Mesothelial cell of epicardium (in vitro differentiated cells): ENCODE measurements around the gene EXD3. TPM values are rescaled to one million over a fixed set of nuclear protein-coding genes. Genes with fewer than 3 reads are reported as not detected.

Experiments
- DNase-seq, 2 experiments: peaks; one replicate each; pipeline ENCODE4 v3.0.0; 2021; ENCODE audit warnings: low spot score in 2 of 2; ENCODE audit not compliant: unreplicated experiment in 2 of 2
- H3K27ac Mint-ChIP-seq: 2 replicates; pipeline ENCODE4 v1.8.0; 2021; ENCODE audit warnings: mixed read lengths
- H3K27me3 Mint-ChIP-seq: 2 replicates; pipeline ENCODE4 v1.8.0; 2021; ENCODE audit warnings: low read depth, mixed read lengths
- H3K36me3 Mint-ChIP-seq: 2 replicates; pipeline ENCODE4 v1.8.0; 2021; ENCODE audit warnings: mixed read lengths
- H3K4me1 Mint-ChIP-seq: 2 replicates; pipeline ENCODE4 v1.8.0; 2021; ENCODE audit warnings: mixed read lengths
- H3K4me3 Mint-ChIP-seq: 2 replicates; pipeline ENCODE4 v1.8.0; 2021; ENCODE audit warnings: mild to moderate bottlenecking, moderate library complexity, mixed read lengths
- H3K9me3 Mint-ChIP-seq: 2 replicates; pipeline ENCODE4 v1.8.0; 2021; ENCODE audit warnings: mixed read lengths
- total RNA-seq: library from RNA; stranded (reverse); gene quantifications from 3 replicates; pipeline ENCODE4 v1.2.1, GENCODE V29; 2021
- TF ChIP-seq, protein P1 (sequence below): fragments of 200-600 bp; sonication (generic); IDR thresholded peaks from one replicate; pipeline ENCODE4 v1.5.0; 2021; ENCODE audit warnings: antibody characterized with exemption; ENCODE audit not compliant: unreplicated experiment

Gene EXD3
- total RNA-seq, 1 donor from 2014 or later: 38.2 TPM

DNA sequence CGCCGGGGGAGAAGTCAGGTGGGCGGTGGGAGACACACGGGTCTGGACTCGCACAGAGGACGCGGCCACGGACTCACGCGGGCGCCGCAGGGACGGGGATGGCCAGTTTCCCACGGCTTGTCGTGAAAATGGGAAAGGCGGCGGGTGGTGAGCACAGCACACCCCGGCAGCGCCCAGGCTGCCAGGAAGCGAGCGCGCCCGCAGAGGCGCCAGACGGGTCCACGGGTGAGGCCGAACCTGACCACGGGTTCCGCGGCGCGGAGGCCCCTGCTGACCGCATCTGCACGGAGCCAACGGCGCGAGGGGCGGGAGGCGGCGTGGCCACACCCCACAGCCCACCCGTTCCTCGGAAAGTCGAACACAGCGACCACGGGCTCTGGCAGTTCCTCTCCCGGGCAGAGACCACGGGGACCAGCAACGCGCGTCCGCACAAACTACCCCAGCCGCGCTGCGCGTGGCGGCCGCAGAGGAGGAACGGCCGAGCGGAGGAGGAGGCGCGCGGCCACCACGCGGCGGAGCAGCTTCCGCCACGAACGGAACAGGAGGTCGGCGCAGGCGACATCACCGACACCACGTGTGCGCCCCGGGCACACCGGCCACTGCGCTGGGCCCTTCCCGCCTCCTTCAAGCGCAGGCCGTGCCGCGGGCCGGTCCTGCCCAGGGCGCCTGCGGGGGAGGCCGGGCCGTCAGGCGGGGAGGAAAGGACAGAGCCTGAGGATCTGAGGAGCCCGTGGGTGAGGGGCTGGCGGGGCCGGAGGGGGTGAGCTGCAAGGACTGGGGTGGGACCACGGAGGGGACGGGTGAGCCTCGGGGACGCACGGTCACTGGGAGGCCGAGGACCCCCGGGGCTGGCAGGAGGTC lies 5.6 kb downstream of the EXD3 start:
- H3K4me1 Mint-ChIP-seq: peaks cover 7% of the 10 kb centered on the region
- H3K27ac Mint-ChIP-seq: no peak overlapping the region
- H3K36me3 Mint-ChIP-seq: peaks cover 2% of the 10 kb centered on the region
- TF ChIP-seq, protein P1, sequence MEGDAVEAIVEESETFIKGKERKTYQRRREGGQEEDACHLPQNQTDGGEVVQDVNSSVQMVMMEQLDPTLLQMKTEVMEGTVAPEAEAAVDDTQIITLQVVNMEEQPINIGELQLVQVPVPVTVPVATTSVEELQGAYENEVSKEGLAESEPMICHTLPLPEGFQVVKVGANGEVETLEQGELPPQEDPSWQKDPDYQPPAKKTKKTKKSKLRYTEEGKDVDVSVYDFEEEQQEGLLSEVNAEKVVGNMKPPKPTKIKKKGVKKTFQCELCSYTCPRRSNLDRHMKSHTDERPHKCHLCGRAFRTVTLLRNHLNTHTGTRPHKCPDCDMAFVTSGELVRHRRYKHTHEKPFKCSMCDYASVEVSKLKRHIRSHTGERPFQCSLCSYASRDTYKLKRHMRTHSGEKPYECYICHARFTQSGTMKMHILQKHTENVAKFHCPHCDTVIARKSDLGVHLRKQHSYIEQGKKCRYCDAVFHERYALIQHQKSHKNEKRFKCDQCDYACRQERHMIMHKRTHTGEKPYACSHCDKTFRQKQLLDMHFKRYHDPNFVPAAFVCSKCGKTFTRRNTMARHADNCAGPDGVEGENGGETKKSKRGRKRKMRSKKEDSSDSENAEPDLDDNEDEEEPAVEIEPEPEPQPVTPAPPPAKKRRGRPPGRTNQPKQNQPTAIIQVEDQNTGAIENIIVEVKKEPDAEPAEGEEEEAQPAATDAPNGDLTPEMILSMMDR: no peak
- H3K4me3 Mint-ChIP-seq: no peak overlapping the region
- no peak for DNase-seq
- no peaks in the 10 kb centered on the region for H3K9me3 Mint-ChIP-seq
- H3K27me3 Mint-ChIP-seq: no peaks in the 10 kb centered on the region

DNA sequence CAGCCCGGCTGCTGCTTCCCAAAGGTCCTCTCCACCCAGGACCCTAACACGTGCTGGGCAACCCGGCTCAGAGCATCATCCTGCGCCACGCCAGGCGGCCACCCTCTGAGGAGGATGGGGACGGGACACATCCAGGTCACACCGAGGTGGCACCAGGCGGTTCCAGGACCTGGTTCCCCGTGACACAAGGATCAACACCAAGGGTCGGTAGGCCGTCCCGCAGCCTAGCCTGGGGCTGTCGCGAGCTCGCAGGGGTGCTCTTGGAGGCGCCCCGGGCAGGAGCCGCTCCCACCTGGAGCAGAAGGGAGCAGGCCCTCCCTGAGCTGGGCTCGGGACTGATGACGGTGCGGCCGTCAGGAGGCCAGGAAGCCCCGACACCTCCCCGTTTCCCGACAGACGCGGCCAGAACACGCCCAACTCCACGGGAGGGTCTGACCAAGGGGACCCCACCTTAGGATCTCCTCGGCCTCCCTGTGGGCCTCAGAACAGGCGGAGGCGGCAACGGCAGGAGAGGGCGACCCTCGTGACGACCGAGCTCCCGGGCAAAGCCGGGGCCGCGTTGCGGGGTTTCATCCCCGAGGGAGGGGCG lies 6.3 kb downstream of the EXD3 start:
- no peaks in the 10 kb centered on the region for H3K4me1 Mint-ChIP-seq
- TF ChIP-seq, protein P1: no peak
- no peak overlapping the region for H3K27ac Mint-ChIP-seq
- H3K36me3 Mint-ChIP-seq: peaks cover 2% of the 10 kb centered on the region
- no peak overlapping the region for H3K4me3 Mint-ChIP-seq
- no peak for DNase-seq
- no peaks in the 10 kb centered on the region for H3K9me3 Mint-ChIP-seq
- H3K27me3 Mint-ChIP-seq: no peaks in the 10 kb centered on the region

DNA sequence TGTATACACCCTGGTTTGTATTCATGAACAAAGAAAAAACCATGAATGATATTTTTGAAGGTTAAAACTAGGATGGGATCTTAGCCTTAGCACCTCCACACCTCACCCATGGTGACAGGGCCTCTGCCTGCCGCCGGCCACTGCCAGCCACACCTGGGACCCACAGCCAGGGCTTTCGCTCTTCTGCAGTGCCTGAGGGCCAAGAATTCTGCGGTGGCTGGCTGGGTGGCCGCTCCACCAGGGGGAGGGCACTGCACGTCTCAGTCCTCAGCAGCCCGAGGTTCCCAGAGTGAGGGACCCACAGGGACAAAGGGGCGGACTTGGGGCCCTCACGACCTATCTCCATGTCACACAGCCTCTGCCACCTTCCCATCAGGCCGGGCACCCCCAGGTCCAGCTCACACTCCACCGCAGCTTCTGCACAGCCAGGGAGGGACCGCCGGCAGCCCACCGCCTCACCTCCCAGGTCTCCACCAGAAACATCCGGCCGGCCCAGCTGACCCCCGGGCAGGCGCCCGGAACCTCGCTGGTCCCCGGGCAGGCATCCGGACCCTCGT lies 6.9 kb downstream of the EXD3 start:
- DNase-seq: no peak
- H3K27me3 Mint-ChIP-seq: no peaks in the 10 kb centered on the region
- no peak overlapping the region for H3K4me3 Mint-ChIP-seq
- H3K9me3 Mint-ChIP-seq: no peaks in the 10 kb centered on the region
- H3K36me3 Mint-ChIP-seq: peaks cover 2% of the 10 kb centered on the region
- no peak overlapping the region for H3K27ac Mint-ChIP-seq
- TF ChIP-seq, protein P1: no peak
- H3K4me1 Mint-ChIP-seq: no peaks in the 10 kb centered on the region

DNA sequence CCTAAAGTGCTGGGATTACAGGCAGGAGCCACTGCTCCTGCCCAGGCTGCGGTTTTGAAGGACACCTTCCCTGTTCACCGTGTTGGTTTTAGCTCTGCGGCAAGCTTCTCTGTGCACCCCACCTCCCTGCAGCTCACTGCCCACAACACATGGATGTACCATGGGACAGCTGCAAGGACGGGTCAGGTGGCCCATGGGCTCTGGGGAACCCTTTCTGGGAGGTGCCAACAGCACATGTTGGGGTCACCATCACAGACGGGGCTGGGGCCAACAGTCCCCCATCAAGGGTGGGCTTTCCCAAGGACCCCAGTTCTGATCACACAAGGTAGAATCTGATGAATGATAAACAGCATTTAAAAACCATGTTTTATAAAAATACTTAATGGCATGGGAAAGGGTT lies 7.5 kb downstream of the EXD3 start:
- H3K36me3 Mint-ChIP-seq: peaks cover 2% of the 10 kb centered on the region
- no peaks in the 10 kb centered on the region for H3K27me3 Mint-ChIP-seq
- DNase-seq: no peak
- H3K27ac Mint-ChIP-seq: no peak overlapping the region
- no peaks in the 10 kb centered on the region for H3K4me1 Mint-ChIP-seq
- TF ChIP-seq, protein P1: no peak
- no peaks in the 10 kb centered on the region for H3K9me3 Mint-ChIP-seq
- no peak overlapping the region for H3K4me3 Mint-ChIP-seq

DNA sequence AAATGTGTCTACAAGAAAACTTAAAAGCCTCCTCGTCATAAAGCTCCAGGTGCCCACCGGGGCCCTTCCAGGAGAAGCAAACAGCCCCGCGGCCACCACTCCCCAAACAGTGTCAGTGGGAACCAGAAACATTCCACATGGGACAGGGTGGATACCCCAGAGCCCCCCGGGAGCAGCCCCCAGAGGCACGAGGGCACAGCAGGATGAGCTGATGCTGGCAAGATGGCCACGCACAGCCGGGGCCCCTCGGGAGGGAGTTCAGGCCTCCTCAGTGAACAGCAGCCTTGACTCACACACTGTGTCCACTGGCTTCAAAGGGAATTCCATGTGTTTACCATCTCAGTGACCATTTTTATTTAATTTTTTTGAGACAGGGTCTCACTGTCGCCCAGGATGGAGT lies 10.5 kb downstream of the EXD3 start:
- Mint-ChIP-seq H3K27me3 (no peaks in the 10 kb centered on the region), H3K9me3 (no peaks in the 10 kb centered on the region), H3K4me3 (no peak overlapping the region), H3K27ac (no peak overlapping the region), H3K36me3 (peaks cover 2% of the 10 kb centered on the region), H3K4me1 (no peaks in the 10 kb centered on the region)
- TF ChIP-seq, protein P1: no peak
- no peak for DNase-seq
